ENCODE measurements around the gene SLC6A15. TPM values are rescaled to one million over a fixed set of nuclear protein-coding genes. Genes with fewer than 3 reads are reported as not detected.

Gene SLC6A15
- total and polyA plus RNA-seq, 2 donors (not counting 3 experiments of a cell fraction or from before 2014, with no cell fraction given), result 0.03 to 0.24 TPM

- FAIRE-seq, result no peak
- no peak for DNase-seq (ENCODE audit: low read depth, low spot score)
- POLR2A ChIA-PET, result no interaction called here
These were observed 16.9 kb upstream of the SLC6A15 start for GRCh38 chr12:84929501-84929900.

More at GRCh38 chr12:84929501-84929900, 16.9 kb upstream of the SLC6A15 start:
- Histone ChIP-seq H3K4me2 (ENCODE audit: insufficient read depth, low read length) (no peak overlapping the region), H3K79me2 (ENCODE audit: control insufficient read depth, insufficient read depth, low read length) (no peaks in the 10 kb centered on the region), H3K9me3 (replicated peaks; ENCODE audit: control insufficient read depth, insufficient read depth, low read length) (no peaks in the 10 kb centered on the region), H3K36me3 (ENCODE audit: control insufficient read depth in 2 of 2, extremely low read depth in 1 of 2, insufficient read depth in 2 of 2, low read length in 2 of 2) (no peaks in the 10 kb centered on the region), H3K9ac (replicated peaks; ENCODE audit: extremely low read depth, insufficient read depth, low read length) (no peak overlapping the region), H3K9me1 (replicated peaks; ENCODE audit: control insufficient read depth, extremely low read depth, insufficient read depth, low read length) (no peaks in the 10 kb centered on the region), H3K27ac (ENCODE audit: insufficient read depth, low read depth, low read length) (no peak overlapping the region), H4K20me1 (replicated peaks; ENCODE audit: control insufficient read depth, extremely low read depth, insufficient read depth, low read length) (no peaks in the 10 kb centered on the region), H2AFZ (ENCODE audit: low read depth, low read length) (no peak overlapping the region), H3K4me3 (replicated peaks in 1 of 3; ENCODE audit: insufficient read depth in 1 of 3, low read depth in 1 of 3, low read length in 3 of 3) (no peak overlapping the region), H3K27me3 (ENCODE audit: control insufficient read depth in 2 of 2, insufficient read depth in 2 of 2, low read length in 2 of 2) (peaks cover 0 to 6% of the 10 kb centered on the region in 2 experiments), H3K4me1 (ENCODE audit: control insufficient read depth, extremely low read depth, insufficient read depth, low read length) (no peaks in the 10 kb centered on the region)
- intact Hi-C loops (cut with micrococcal nuclease) (no loop called here), dilution Hi-C loops (cut with MboI; ENCODE audit: extremely low pct_ligation_motif_present, low sequenced_read_pairs) (no loop called here)
- CTCF ChIA-PET, result interaction anchor here (1.0 to 1.2 kb wide), 3 partner anchors 23 to 100 kb away, joined by 3 read pairs; no protein-coding TSS in a partner anchor
- no TSS peak for BruUV-seq (replicated peaks)
- TF ChIP-seq GATA2 (IDR thresholded peaks at IDR 0.05; ENCODE audit: insufficient read depth, insufficient read length, low read depth, low read length) (no peak), CTCF (IDR thresholded peaks at IDR 0.05; ENCODE audit: extremely low read depth in 1 of 2, insufficient read depth in 1 of 2, low read depth in 1 of 2, low read length in 2 of 2) (no peak), POLR2A (IDR thresholded peaks at IDR 0.05; ENCODE audit: low read depth, low read length) (no peak), MYC (IDR thresholded peaks at IDR 0.05; ENCODE audit: low read depth, low read length) (no peak), MAX (IDR thresholded peaks at IDR 0.05; ENCODE audit: insufficient read depth, insufficient read length) (no peak), JUN (IDR thresholded peaks at IDR 0.05; ENCODE audit: borderline replicate concordance, insufficient read depth, insufficient read length, low read depth) (no peak), POLR2AphosphoS5 (IDR thresholded peaks at IDR 0.05; ENCODE audit: insufficient read depth, low read depth, low read length) (no peak), FOS (IDR thresholded peaks at IDR 0.05; ENCODE audit: borderline replicate concordance, insufficient read depth, low read length) (no peak)

All from endothelial cell of umbilical vein (primary cell).